ENCODE measurements around the gene TREML1. TPM values are rescaled to one million over a fixed set of nuclear protein-coding genes. Genes with fewer than 3 reads are reported as not detected.
"Not testable (repeated sequence)": the region's sequence is repeated elsewhere in the genome, so short reads cannot be mapped to it uniquely, and the experiment has no call there.

The TREML1 gene
- polyA plus RNA-seq, 1 experiment = not detected

DNA sequence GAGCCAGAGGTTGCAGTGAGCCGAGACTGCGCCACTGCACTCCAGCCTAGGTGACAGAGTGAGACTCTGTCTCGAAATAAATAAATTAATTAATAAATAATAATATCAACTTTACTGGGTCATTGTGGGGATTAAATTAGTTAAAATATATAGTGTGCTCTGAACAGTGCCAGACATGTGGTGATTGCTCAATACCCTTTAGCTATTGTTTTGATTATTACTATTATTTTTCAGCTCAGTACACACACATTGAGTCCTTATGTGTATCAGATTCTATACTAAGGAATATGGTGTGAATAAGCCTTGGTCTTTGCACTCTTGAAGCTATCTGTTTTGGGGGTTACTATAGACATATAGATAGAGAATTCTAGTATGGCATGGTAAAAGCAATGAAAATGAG lies 28.9 kb downstream of the TREML1 start:
- no peak for DNase-seq (ENCODE audit: low read depth)
- ChIA-PET POLR2A (interaction anchor here (0.7 kb wide), 1 partner anchor 1164 kb away, joined by 3 read pairs; no protein-coding TSS in a partner anchor), CTCF (interaction anchor here (1.1 kb wide), 1 partner anchor 13 kb away, joined by 3 read pairs; no protein-coding TSS in a partner anchor)
- Histone ChIP-seq H3K27me3 (ENCODE audit: control insufficient read depth, insufficient read depth, low read length) (no peaks in the 10 kb centered on the region), H3K4me3 (ENCODE audit: low read depth, low read length) (no peak overlapping the region), H3K36me3 (ENCODE audit: control insufficient read depth, insufficient read depth, low read length) (no peaks in the 10 kb centered on the region)
- TF ChIP-seq, protein P1, sequence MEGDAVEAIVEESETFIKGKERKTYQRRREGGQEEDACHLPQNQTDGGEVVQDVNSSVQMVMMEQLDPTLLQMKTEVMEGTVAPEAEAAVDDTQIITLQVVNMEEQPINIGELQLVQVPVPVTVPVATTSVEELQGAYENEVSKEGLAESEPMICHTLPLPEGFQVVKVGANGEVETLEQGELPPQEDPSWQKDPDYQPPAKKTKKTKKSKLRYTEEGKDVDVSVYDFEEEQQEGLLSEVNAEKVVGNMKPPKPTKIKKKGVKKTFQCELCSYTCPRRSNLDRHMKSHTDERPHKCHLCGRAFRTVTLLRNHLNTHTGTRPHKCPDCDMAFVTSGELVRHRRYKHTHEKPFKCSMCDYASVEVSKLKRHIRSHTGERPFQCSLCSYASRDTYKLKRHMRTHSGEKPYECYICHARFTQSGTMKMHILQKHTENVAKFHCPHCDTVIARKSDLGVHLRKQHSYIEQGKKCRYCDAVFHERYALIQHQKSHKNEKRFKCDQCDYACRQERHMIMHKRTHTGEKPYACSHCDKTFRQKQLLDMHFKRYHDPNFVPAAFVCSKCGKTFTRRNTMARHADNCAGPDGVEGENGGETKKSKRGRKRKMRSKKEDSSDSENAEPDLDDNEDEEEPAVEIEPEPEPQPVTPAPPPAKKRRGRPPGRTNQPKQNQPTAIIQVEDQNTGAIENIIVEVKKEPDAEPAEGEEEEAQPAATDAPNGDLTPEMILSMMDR (IDR thresholded peaks at IDR 0.05; ENCODE audit: insufficient read depth, low read depth, low read length) = no peak

GRCh38 chr6:41122918-41123317 lies 31.2 kb downstream of the TREML1 start:
- ChIA-PET POLR2A (no interaction called here), CTCF (no interaction called here)
- TF ChIP-seq, protein P1 (IDR thresholded peaks at IDR 0.05; ENCODE audit: insufficient read depth, low read depth, low read length) = no peak
- H3K36me3 ChIP-seq (ENCODE audit: control insufficient read depth, insufficient read depth, low read length) = no peaks in the 10 kb centered on the region
- H3K27me3 ChIP-seq (ENCODE audit: control insufficient read depth, insufficient read depth, low read length) = no peaks in the 10 kb centered on the region
- no peak for DNase-seq (ENCODE audit: low read depth)
- H3K4me3 ChIP-seq (ENCODE audit: low read depth, low read length) = no peak overlapping the region

DNA sequence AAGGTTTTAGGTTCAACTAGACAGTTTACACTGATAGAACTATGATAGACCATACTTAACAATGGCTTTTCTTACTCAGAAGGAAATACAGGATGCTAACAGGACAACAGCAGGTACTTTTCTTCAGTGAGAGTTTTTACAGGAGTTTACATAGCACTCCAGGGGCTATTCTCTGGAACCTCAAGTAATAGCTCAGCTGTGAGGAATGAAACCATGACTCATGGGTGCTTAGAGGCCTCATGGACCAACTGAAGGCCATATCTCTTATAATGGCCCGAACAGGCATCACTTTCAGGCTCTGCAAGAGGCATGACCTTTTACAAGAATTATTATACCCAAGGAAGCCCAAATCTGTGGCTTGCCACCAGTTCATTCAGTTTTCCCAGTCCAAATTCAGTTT lies 31.8 kb downstream of the TREML1 start:
- TF ChIP-seq, protein P1 (IDR thresholded peaks at IDR 0.05; ENCODE audit: insufficient read depth, low read depth, low read length) = no peak
- POLR2A ChIA-PET = no interaction called here
- CTCF ChIA-PET = no interaction called here

GRCh38 chr6:41120058-41120457 lies 34.1 kb downstream of the TREML1 start:
- Histone ChIP-seq H3K36me3 (ENCODE audit: control insufficient read depth, insufficient read depth, low read length) (no peaks in the 10 kb centered on the region), H3K27me3 (ENCODE audit: control insufficient read depth, insufficient read depth, low read length) (no peaks in the 10 kb centered on the region), H3K4me3 (ENCODE audit: low read depth, low read length) (no peak overlapping the region)
- POLR2A ChIA-PET = no interaction called here
- CTCF ChIA-PET = interaction anchor here (1.3 kb wide), 1 partner anchor 33 kb away, joined by 3 read pairs; no protein-coding TSS in a partner anchor
- DNase-seq (ENCODE audit: low read depth) = no peak
- TF ChIP-seq, protein P1 (IDR thresholded peaks at IDR 0.05; ENCODE audit: insufficient read depth, low read depth, low read length) = no peak

More for the DNA sequence above, 31.8 kb downstream of the TREML1 start:
- Histone ChIP-seq H3K4me3 (ENCODE audit: low read depth, low read length) (no peak overlapping the region), H3K36me3 (ENCODE audit: control insufficient read depth, insufficient read depth, low read length) (no peaks in the 10 kb centered on the region), H3K27me3 (ENCODE audit: control insufficient read depth, insufficient read depth, low read length) (no peaks in the 10 kb centered on the region)
- no peak for DNase-seq (ENCODE audit: low read depth)

GRCh38 chr6:41119508-41119907 lies 34.6 kb downstream of the TREML1 start:
- no peaks in the 10 kb centered on the region for H3K27me3 ChIP-seq (ENCODE audit: control insufficient read depth, insufficient read depth, low read length)
- POLR2A ChIA-PET = no interaction called here
- DNase-seq (ENCODE audit: low read depth) = no peak
- H3K4me3 ChIP-seq (ENCODE audit: low read depth, low read length) = no peak overlapping the region
- CTCF ChIA-PET = interaction anchor here (1.3 kb wide), 1 partner anchor 34 kb away, joined by 3 read pairs; no protein-coding TSS in a partner anchor
- TF ChIP-seq, protein P1 (IDR thresholded peaks at IDR 0.05; ENCODE audit: insufficient read depth, low read depth, low read length) = no peak
- H3K36me3 ChIP-seq (ENCODE audit: control insufficient read depth, insufficient read depth, low read length) = no peaks in the 10 kb centered on the region

DNA sequence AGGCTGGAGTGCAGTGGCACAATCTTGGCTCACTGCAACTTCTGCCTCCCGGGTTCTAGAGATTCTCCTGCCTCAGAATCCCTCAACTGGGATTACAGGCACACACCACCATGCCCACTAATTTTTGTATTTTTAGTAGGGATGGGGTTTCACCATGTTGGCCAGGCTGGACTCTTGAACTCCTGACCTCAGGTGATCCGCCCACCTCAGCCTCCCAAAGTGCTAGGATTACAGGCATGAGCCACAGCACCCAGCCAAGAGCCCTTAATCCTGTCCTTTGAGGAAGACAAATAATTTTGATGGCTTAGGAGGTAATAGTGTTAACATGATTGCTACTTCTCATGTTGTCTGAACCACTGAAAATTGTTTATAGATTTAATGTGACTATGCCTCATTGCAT lies 39.1 kb downstream of the TREML1 start:
- DNase-seq (ENCODE audit: low read depth); CTCF ChIA-PET; POLR2A ChIA-PET; H3K27me3 ChIP-seq (ENCODE audit: control insufficient read depth, insufficient read depth, low read length); H3K36me3 ChIP-seq (ENCODE audit: control insufficient read depth, insufficient read depth, low read length); H3K4me3 ChIP-seq (ENCODE audit: low read depth, low read length): not testable (repeated sequence)

All from BJ (cell line).